ENCODE results near the gene ACOX3. TPM values are rescaled to one million over a fixed set of nuclear protein-coding genes. Genes with fewer than 3 reads are reported as not detected.

Gene ACOX3
- total and polyA plus RNA-seq, 2 donors: 8.7 to 18.1 TPM

DNA sequence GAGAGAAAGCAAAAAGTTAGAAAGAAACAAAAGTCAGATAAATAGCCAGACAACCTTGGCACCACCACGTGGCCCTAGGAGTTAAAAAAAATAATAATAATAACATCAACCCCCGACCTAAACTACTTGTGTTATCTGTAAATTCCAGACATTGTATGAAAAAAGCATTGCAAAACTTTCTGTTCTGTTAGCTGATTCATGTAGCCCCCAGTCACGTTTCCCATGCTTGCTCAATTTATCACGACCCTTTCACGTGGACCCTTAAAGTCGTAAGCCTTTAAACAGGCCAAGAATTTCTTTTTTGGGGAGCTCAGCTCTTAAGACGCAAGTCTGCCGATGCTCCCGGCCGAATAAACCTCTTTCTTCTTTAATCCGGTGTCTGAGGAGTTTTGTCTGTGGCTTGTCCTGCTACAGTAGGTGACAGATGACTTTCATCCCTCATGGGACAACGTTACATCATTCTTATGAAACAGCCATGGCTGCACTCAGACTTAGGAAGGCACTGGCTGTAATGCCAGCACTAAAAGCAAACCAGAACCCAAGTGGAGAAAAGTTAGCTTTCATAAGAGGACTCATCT lies 520 bp downstream of the ACOX3 start:
- no peaks in the 10 kb centered on the region for H3K36me3 ChIP-seq (ENCODE audit: control insufficient read depth in 2 of 2, insufficient read depth in 2 of 2, low read length in 1 of 2)
- H3K27ac ChIP-seq (ENCODE audit: low read depth in 1 of 2, low read length in 1 of 2): peak overlapping the region; percentile 94
- no peaks in the 10 kb centered on the region for H3K27me3 ChIP-seq (ENCODE audit: control insufficient read depth in 2 of 2, insufficient read depth in 1 of 2, low read length in 1 of 2)
- peak overlapping the region; percentile 67 to 73 for H3K4me3 ChIP-seq (ENCODE audit: low read length in 2 of 2)
- no peaks in the 10 kb centered on the region for H3K9me3 ChIP-seq (ENCODE audit: control insufficient read depth in 2 of 2, insufficient read depth in 1 of 2, low read length in 1 of 2)
- DNase-seq (ENCODE audit: low read depth in 6 of 9, low spot score in 9 of 9): peak in 3 of 9 donors; percentile 11 to 27 (median 25)
- H3K4me1 ChIP-seq (ENCODE audit: control insufficient read depth in 2 of 2, insufficient read depth in 2 of 2, low read length in 2 of 2): peaks cover 33 to 51% of the 10 kb centered on the region in 2 donors
- WGBS: 47% methylated on average over 12 of the region's 12 CpGs

DNA sequence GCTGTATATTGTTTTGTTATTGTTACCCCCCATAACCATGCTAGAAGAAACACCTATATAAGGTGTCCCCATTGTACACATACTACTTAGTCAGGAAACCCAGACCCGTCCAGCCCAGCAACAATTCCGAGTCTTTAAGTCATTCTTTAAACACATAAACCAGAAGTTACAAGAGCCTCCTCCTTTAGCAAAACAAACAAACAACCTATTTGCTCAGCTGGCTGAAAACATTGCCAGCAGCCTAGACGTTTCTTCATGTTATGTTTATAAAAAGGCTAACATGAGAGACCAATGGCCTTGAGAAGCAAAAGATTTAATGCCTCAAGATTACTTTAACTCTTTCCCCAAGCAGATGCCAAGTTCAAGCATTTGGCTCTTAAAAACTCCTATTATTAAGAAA lies 1.4 kb downstream of the ACOX3 start:
- Histone ChIP-seq H3K9me3 (ENCODE audit: control insufficient read depth in 2 of 2, insufficient read depth in 1 of 2, low read length in 1 of 2) (no peaks in the 10 kb centered on the region), H3K4me1 (ENCODE audit: control insufficient read depth in 2 of 2, insufficient read depth in 2 of 2, low read length in 2 of 2) (peaks cover 35 to 55% of the 10 kb centered on the region in 2 donors), H3K27me3 (ENCODE audit: control insufficient read depth in 2 of 2, insufficient read depth in 1 of 2, low read length in 1 of 2) (no peaks in the 10 kb centered on the region), H3K27ac (ENCODE audit: low read depth in 1 of 2, low read length in 1 of 2) (no peak overlapping the region), H3K36me3 (ENCODE audit: control insufficient read depth in 2 of 2, insufficient read depth in 2 of 2, low read length in 1 of 2) (no peaks in the 10 kb centered on the region), H3K4me3 (ENCODE audit: low read length in 2 of 2) (no peak overlapping the region)
- no peak for DNase-seq (ENCODE audit: low read depth in 6 of 9, low spot score in 9 of 9)
- 95% methylated on average over 3 of the region's 3 CpGs for WGBS

DNA sequence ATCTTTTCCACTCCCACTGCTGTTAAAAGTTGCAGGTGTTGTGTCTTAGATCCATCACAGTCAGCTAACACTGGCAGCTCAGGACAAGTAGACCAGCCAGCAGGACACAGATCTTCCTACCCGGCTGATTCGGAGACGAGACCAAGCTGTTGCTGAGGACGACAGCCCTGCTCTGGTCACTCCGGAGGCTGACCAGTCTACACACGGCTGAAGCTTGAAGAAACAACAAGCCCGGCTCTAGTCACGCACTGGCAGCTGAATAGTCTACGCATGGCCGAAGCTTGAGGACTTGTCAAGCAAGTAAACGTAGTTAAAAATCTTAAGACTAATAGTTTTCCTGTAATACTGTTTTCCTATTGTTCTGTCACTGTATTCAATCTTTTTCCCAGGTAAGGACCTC lies 1.8 kb downstream of the ACOX3 start:
- H3K27me3 ChIP-seq (ENCODE audit: control insufficient read depth in 2 of 2, insufficient read depth in 1 of 2, low read length in 1 of 2): no peaks in the 10 kb centered on the region
- 97% methylated on average over 11 of the region's 11 CpGs for WGBS
- H3K4me1 ChIP-seq (ENCODE audit: control insufficient read depth in 2 of 2, insufficient read depth in 2 of 2, low read length in 2 of 2): peaks cover 35 to 56% of the 10 kb centered on the region in 2 donors
- no peak overlapping the region for H3K27ac ChIP-seq (ENCODE audit: low read depth in 1 of 2, low read length in 1 of 2)
- no peaks in the 10 kb centered on the region for H3K36me3 ChIP-seq (ENCODE audit: control insufficient read depth in 2 of 2, insufficient read depth in 2 of 2, low read length in 1 of 2)
- no peaks in the 10 kb centered on the region for H3K9me3 ChIP-seq (ENCODE audit: control insufficient read depth in 2 of 2, insufficient read depth in 1 of 2, low read length in 1 of 2)
- H3K4me3 ChIP-seq (ENCODE audit: low read length in 2 of 2): no peak overlapping the region
- no peak for DNase-seq (ENCODE audit: low read depth in 6 of 9, low spot score in 9 of 9)

DNA sequence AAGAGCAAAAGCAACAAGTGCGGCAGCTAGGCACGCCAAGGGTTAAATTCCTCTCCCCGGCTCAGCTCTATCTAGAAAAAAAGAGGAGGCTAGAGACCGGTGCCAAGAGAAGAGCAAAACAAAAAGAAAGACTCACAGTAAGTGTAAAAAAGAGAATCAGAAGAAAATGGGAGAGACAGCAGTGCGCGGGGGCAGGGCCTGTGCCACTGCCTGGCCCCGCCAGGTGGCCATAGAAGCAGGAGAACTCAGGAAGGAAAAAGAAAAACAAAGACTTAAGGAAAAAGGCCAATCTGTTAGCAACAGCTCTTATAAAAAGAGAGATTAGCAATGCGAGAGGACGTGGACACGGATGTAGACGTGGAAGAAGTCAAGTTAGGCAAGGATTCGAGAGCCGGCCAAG lies 3.2 kb downstream of the ACOX3 start:
- Histone ChIP-seq H3K27ac (ENCODE audit: low read depth in 1 of 2, low read length in 1 of 2) (peak overlapping the region in 1 of 2 donors; percentile 62), H3K36me3 (ENCODE audit: control insufficient read depth in 2 of 2, insufficient read depth in 2 of 2, low read length in 1 of 2) (no peaks in the 10 kb centered on the region), H3K9me3 (ENCODE audit: control insufficient read depth in 2 of 2, insufficient read depth in 1 of 2, low read length in 1 of 2) (no peaks in the 10 kb centered on the region), H3K4me3 (ENCODE audit: low read length in 2 of 2) (no peak overlapping the region), H3K4me1 (ENCODE audit: control insufficient read depth in 2 of 2, insufficient read depth in 2 of 2, low read length in 2 of 2) (peaks cover 31 to 48% of the 10 kb centered on the region in 2 donors), H3K27me3 (ENCODE audit: control insufficient read depth in 2 of 2, insufficient read depth in 1 of 2, low read length in 1 of 2) (no peaks in the 10 kb centered on the region)
- 84% methylated on average over 13 of the region's 13 CpGs for WGBS
- DNase-seq (ENCODE audit: low read depth in 6 of 9, low spot score in 9 of 9): no peak

DNA sequence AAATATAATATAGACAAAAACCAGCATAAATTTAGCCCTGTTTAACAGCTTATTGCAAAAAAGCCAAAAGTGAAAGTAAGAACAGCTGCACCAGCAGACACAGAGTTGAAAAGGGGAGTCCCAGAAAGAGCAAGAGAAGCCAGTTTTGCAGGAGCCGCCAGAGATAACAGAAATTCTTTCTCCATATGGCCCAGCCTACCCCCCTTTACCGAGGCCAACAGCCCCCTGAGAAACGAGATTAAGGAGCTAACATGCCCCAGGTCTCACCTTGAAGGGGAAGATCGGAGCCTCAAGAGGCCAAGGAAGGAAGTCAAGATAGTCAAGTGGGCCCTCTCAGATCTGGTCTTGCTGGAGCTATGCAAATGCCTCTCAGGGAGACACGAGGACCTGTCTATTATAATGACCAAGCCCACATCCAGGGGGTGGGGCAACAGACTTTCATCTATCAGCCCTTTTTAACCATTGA lies 4.8 kb downstream of the ACOX3 start:
- no peaks in the 10 kb centered on the region for H3K27me3 ChIP-seq (ENCODE audit: control insufficient read depth in 2 of 2, insufficient read depth in 1 of 2, low read length in 1 of 2)
- peak overlapping the region; percentile 35 to 42 for H3K4me3 ChIP-seq (ENCODE audit: low read length in 2 of 2)
- H3K9me3 ChIP-seq (ENCODE audit: control insufficient read depth in 2 of 2, insufficient read depth in 1 of 2, low read length in 1 of 2): no peaks in the 10 kb centered on the region
- H3K4me1 ChIP-seq (ENCODE audit: control insufficient read depth in 2 of 2, insufficient read depth in 2 of 2, low read length in 2 of 2): peaks cover 20 to 39% of the 10 kb centered on the region in 2 donors
- no peaks in the 10 kb centered on the region for H3K36me3 ChIP-seq (ENCODE audit: control insufficient read depth in 2 of 2, insufficient read depth in 2 of 2, low read length in 1 of 2)
- peak in 5 of 9 donors; percentile 25 to 67 (median 41) for DNase-seq (ENCODE audit: low read depth in 6 of 9, low spot score in 9 of 9)
- WGBS: 3% methylated on average over 5 of the region's 5 CpGs
- peak overlapping the region; percentile 82 to 94 for H3K27ac ChIP-seq (ENCODE audit: low read depth in 1 of 2, low read length in 1 of 2)

DNA sequence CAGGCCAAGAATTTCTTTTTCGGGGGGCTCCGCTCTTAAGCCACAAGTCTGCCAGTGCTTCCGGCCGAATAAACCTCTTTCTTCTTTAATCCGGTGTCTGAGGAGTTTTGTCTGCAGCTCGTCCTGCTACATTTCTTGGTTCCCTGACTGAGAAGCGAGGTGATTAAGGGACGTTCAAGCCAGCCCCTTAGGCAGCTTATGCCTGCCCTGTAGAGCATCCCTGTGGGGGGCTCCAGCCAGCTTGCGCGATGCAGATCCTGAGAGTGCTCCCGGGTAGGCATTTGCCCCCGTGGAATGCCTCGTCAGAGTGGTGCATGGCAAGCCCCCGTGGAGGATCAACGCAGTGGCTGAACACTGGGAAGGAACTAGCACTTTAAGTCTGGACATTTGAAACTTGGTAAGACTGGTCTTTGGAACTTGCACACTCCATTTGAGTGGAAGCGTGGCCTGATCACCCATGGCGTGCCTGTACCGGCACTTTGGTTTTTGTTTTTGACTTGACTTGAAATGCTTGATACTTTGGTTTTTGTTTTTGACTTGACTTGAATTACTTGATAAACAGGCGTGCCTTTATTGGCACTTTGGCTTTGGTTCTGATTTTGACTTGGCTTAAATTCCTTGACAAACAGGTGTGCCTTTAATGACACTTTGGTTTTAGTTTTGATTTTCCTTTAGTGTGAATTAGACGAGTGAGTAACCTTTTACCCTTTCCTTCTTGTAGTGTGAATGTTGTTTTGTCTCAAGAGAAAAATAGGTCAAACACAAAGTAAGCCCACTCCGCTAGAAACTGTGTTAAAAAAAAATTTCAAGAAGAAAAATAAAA lies 6.1 kb downstream of the ACOX3 start:
- Histone ChIP-seq H3K27me3 (ENCODE audit: control insufficient read depth in 2 of 2, insufficient read depth in 1 of 2, low read length in 1 of 2) (no peaks in the 10 kb centered on the region), H3K27ac (ENCODE audit: low read depth in 1 of 2, low read length in 1 of 2) (peak overlapping the region; percentile 18 to 94), H3K9me3 (ENCODE audit: control insufficient read depth in 2 of 2, insufficient read depth in 1 of 2, low read length in 1 of 2) (no peaks in the 10 kb centered on the region), H3K36me3 (ENCODE audit: control insufficient read depth in 2 of 2, insufficient read depth in 2 of 2, low read length in 1 of 2) (no peaks in the 10 kb centered on the region), H3K4me3 (ENCODE audit: low read length in 2 of 2) (no peak overlapping the region), H3K4me1 (ENCODE audit: control insufficient read depth in 2 of 2, insufficient read depth in 2 of 2, low read length in 2 of 2) (peaks cover 17 to 39% of the 10 kb centered on the region in 2 donors)
- WGBS: 88% methylated on average over 21 of the region's 21 CpGs
- no peak for DNase-seq (ENCODE audit: low read depth in 6 of 9, low spot score in 9 of 9)

DNA sequence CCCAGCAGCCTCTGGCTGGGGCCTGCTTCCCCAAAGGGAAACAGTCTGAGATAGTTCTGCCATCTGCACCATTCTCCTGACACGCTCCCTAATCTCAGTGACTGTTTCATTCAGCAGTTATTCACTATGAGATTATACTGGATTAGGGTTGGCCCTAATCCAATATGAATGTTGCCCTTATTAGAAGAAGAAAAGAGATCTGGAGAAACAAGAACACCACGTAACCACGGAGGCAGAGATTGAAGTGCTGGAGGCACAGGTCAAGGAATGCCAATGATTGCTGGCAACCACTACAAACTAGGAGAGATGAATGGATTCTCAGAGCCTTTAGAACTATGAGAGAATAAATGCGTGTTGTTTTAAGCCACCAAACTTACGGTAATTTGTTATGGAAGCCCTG lies 7.4 kb downstream of the ACOX3 start:
- Histone ChIP-seq H3K27me3 (ENCODE audit: control insufficient read depth in 2 of 2, insufficient read depth in 1 of 2, low read length in 1 of 2) (no peaks in the 10 kb centered on the region), H3K4me3 (ENCODE audit: low read length in 2 of 2) (no peak overlapping the region), H3K27ac (ENCODE audit: low read depth in 1 of 2, low read length in 1 of 2) (no peak overlapping the region), H3K36me3 (ENCODE audit: control insufficient read depth in 2 of 2, insufficient read depth in 2 of 2, low read length in 1 of 2) (no peaks in the 10 kb centered on the region), H3K9me3 (ENCODE audit: control insufficient read depth in 2 of 2, insufficient read depth in 1 of 2, low read length in 1 of 2) (no peaks in the 10 kb centered on the region), H3K4me1 (ENCODE audit: control insufficient read depth in 2 of 2, insufficient read depth in 2 of 2, low read length in 2 of 2) (peaks cover 23 to 39% of the 10 kb centered on the region in 2 donors)
- DNase-seq (ENCODE audit: low read depth in 6 of 9, low spot score in 9 of 9): no peak
- WGBS: 98% methylated on average over 5 of the region's 5 CpGs

DNA sequence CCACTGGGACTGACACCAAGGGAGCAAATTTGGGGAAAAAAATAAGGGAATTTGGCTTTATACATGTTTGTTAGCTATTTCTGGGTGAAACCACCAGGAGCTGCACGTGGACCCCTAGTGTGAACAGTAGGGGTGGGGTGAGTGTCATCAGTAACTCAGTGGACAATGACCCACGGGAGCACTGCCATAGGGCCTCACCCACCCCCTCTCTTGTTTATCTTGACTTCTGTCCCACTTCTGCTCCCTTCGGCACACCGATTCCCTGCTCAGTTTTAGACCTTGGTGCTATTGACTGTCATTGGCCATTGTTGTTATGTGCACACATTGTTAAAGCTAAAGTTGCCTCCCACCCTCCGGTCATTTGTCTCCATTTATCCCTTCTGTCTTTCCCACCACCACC lies 9.0 kb downstream of the ACOX3 start:
- no peak overlapping the region for H3K27ac ChIP-seq (ENCODE audit: low read depth in 1 of 2, low read length in 1 of 2)
- peaks cover 21 to 36% of the 10 kb centered on the region in 2 donors for H3K4me1 ChIP-seq (ENCODE audit: control insufficient read depth in 2 of 2, insufficient read depth in 2 of 2, low read length in 2 of 2)
- WGBS: 95% methylated on average over 5 of the region's 5 CpGs
- DNase-seq (ENCODE audit: low read depth in 6 of 9, low spot score in 9 of 9): no peak
- H3K36me3 ChIP-seq (ENCODE audit: control insufficient read depth in 2 of 2, insufficient read depth in 2 of 2, low read length in 1 of 2): no peaks in the 10 kb centered on the region
- H3K9me3 ChIP-seq (ENCODE audit: control insufficient read depth in 2 of 2, insufficient read depth in 1 of 2, low read length in 1 of 2): no peaks in the 10 kb centered on the region
- H3K27me3 ChIP-seq (ENCODE audit: control insufficient read depth in 2 of 2, insufficient read depth in 1 of 2, low read length in 1 of 2): no peaks in the 10 kb centered on the region
- no peak overlapping the region for H3K4me3 ChIP-seq (ENCODE audit: low read length in 2 of 2)

Data from thymus (tissue), 11 donors.